Fibroblast of lung (primary cell): ENCODE data around the gene ZNF532. TPM values are rescaled to one million over a fixed set of nuclear protein-coding genes. Genes with fewer than 3 reads are reported as not detected.
A peak's percentile ranks its signal among the peaks of the same experiment; 100 is the strongest.

ENCODE experiments used
- DNase-seq, 2 donors: peaks; one replicate each; pipeline versions ENCODE4 v3.0.0 to v3.0.0-alpha.2; 2010; ENCODE audit warnings: low read depth in 2 of 2
- H2AFZ ChIP-seq: 2 replicates; pipeline ENCODE4 v1.5.1; 2012; ENCODE audit warnings: low read length, control low read depth, inconsistent platforms
- H3K27ac ChIP-seq: 2 replicates; pipeline ENCODE4 v1.5.1; 2011; ENCODE audit warnings: low read length, control low read depth; ENCODE audit not compliant: insufficient read depth
- H3K27me3 ChIP-seq: 2 replicates; pipeline ENCODE4 v1.5.1; 2011; ENCODE audit warnings: mild to moderate bottlenecking, low read length; ENCODE audit not compliant: control insufficient read depth, insufficient read depth
- H3K36me3 ChIP-seq: 2 replicates; pipeline ENCODE4 v1.5.1; 2011; ENCODE audit warnings: low read length; ENCODE audit not compliant: control insufficient read depth, insufficient read depth
- H3K4me1 ChIP-seq: 2 replicates; pipeline ENCODE4 v1.5.1; 2011; ENCODE audit warnings: low read length; ENCODE audit not compliant: control insufficient read depth, insufficient read depth; ENCODE audit errors: extremely low read depth
- H3K4me2 ChIP-seq: 2 replicates; pipeline ENCODE4 v1.5.1; 2011; ENCODE audit warnings: low read length, control low read depth; ENCODE audit not compliant: insufficient read depth; ENCODE audit errors: extremely low read depth
- H3K4me3 ChIP-seq, 4 experiments: fragments of 200-600 bp in 1 of 4; sonication (generic) in 1 of 4; replicated peaks in 1 of 4; 2 replicates each; pipeline ENCODE4 v1.5.1; 2011 to 2016; ENCODE audit warnings: low read length in 4 of 4, low read depth in 3 of 4, mild to moderate bottlenecking in 3 of 4, control low read depth in 2 of 4, inconsistent platforms in 1 of 4, mixed read lengths in 1 of 4; ENCODE audit not compliant: insufficient read depth in 1 of 4; ENCODE audit errors: control extremely low read depth in 1 of 4
- H3K79me2 ChIP-seq: 2 replicates; pipeline ENCODE4 v1.5.1; 2012; ENCODE audit warnings: mild to moderate bottlenecking, low read length, inconsistent platforms; ENCODE audit not compliant: control insufficient read depth, insufficient read depth
- H3K9ac ChIP-seq: 2 replicates; pipeline ENCODE4 v1.5.1; 2011; ENCODE audit warnings: mild to moderate bottlenecking, low read length, control low read depth; ENCODE audit not compliant: insufficient read depth
- H3K9me3 ChIP-seq: 2 replicates; pipeline ENCODE4 v1.5.1; 2012; ENCODE audit warnings: low read depth, low read length; ENCODE audit not compliant: control insufficient read depth, insufficient read depth
- H4K20me1 ChIP-seq: 2 replicates; pipeline ENCODE4 v1.5.1; 2011; ENCODE audit warnings: low read length; ENCODE audit not compliant: control insufficient read depth, insufficient read depth; ENCODE audit errors: extremely low read depth
- EZH2 ChIP-seq: IDR thresholded peaks from 2 replicates; pipeline ENCODE4 v1.5.1; 2012; ENCODE audit warnings: low read length, control low read depth, mild to moderate bottlenecking; ENCODE audit errors: missing control alignments
- polyA plus RNA-seq, 2 donors: library from polyadenylated mRNA; depleted of rRNA in 1 of 2; stranded (reverse) in 1 of 2; unstranded in 1 of 2; fragments of >200 nt; gene quantifications; 2 replicates each; pipeline ENCODE4 v1.2.1, GENCODE V29; 2011 to 2012; ENCODE audit warnings: missing spikeins in 1 of 2
- total RNA-seq: library from RNA; depleted of rRNA; stranded (reverse); fragments of >200 nt; gene quantifications from 2 replicates; pipeline ENCODE4 v1.2.1, GENCODE V29; 2014
- TF ChIP-seq, protein P1 (sequence below), 2 donors: IDR thresholded peaks in 1 of 2; conservative IDR thresholded peaks in 1 of 2; 1 replicate in 1 of 2; 2 replicates in 1 of 2; pipeline ENCODE4 v1.5.1; 2011 to 2012; ENCODE audit warnings: low read length in 2 of 2, control low read depth in 1 of 2, inconsistent platforms in 1 of 2, low read depth in 1 of 2, mild to moderate bottlenecking in 1 of 2

The ZNF532 gene
- total and polyA plus RNA-seq, 2 donors (not counting 1 experiment from before 2014, with no cell fraction given): 57.3 to 64.6 TPM

GRCh38 chr18:58860747-58861231, 3.9 kb upstream of the ZNF532 start:
- Histone ChIP-seq H3K27ac (no peak overlapping the region), H3K4me2 (peak overlapping the region; percentile 32)

GRCh38 chr18:58861353-58861752, 3.3 kb upstream of the ZNF532 start:
- TF ChIP-seq, protein P1, sequence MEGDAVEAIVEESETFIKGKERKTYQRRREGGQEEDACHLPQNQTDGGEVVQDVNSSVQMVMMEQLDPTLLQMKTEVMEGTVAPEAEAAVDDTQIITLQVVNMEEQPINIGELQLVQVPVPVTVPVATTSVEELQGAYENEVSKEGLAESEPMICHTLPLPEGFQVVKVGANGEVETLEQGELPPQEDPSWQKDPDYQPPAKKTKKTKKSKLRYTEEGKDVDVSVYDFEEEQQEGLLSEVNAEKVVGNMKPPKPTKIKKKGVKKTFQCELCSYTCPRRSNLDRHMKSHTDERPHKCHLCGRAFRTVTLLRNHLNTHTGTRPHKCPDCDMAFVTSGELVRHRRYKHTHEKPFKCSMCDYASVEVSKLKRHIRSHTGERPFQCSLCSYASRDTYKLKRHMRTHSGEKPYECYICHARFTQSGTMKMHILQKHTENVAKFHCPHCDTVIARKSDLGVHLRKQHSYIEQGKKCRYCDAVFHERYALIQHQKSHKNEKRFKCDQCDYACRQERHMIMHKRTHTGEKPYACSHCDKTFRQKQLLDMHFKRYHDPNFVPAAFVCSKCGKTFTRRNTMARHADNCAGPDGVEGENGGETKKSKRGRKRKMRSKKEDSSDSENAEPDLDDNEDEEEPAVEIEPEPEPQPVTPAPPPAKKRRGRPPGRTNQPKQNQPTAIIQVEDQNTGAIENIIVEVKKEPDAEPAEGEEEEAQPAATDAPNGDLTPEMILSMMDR (conservative IDR thresholded peaks at IDR 0.05 in 1 of 2, IDR thresholded peaks at IDR 0.05 in 1 of 2; ENCODE audit: low read depth in 1 of 2, low read length in 2 of 2): no peak
- TF ChIP-seq EZH2: no peak
- Histone ChIP-seq H3K27me3 (no peaks in the 10 kb centered on the region), H3K4me3 (no peak overlapping the region), H4K20me1 (no peaks in the 10 kb centered on the region), H3K27ac (no peak overlapping the region), H3K4me1 (peaks cover 20% of the 10 kb centered on the region), H3K9me3 (no peaks in the 10 kb centered on the region), H3K9ac (no peak overlapping the region), H3K79me2 (peaks cover 22% of the 10 kb centered on the region), H3K4me2 (no peak overlapping the region), H2AFZ (no peak overlapping the region), H3K36me3 (no peaks in the 10 kb centered on the region)
- no peak for DNase-seq

More at GRCh38 chr18:58860747-58861231, 3.9 kb upstream of the ZNF532 start:
- no peak overlapping the region for H2AFZ ChIP-seq
- H3K9me3 ChIP-seq: no peaks in the 10 kb centered on the region
- no peaks in the 10 kb centered on the region for H4K20me1 ChIP-seq
- DNase-seq: peak in 1 of 2 donors; percentile 31
- TF ChIP-seq, protein P1 (conservative IDR thresholded peaks at IDR 0.05 in 1 of 2, IDR thresholded peaks at IDR 0.05 in 1 of 2; ENCODE audit: low read depth in 1 of 2, low read length in 2 of 2): no peak
- no peak for TF ChIP-seq EZH2
- H3K4me3 ChIP-seq: no peak overlapping the region
- H3K4me1 ChIP-seq: peaks cover 20% of the 10 kb centered on the region
- H3K79me2 ChIP-seq: peaks cover 18% of the 10 kb centered on the region
- H3K36me3 ChIP-seq: no peaks in the 10 kb centered on the region
- H3K9ac ChIP-seq: no peak overlapping the region
- H3K27me3 ChIP-seq: no peaks in the 10 kb centered on the region

GRCh38 chr18:58861861-58862301, 2.8 kb upstream of the ZNF532 start:
- Histone ChIP-seq H3K27ac (no peak overlapping the region), H3K79me2 (peaks cover 26% of the 10 kb centered on the region), H3K4me1 (peaks cover 20% of the 10 kb centered on the region), H3K4me3 (no peak overlapping the region), H2AFZ (no peak overlapping the region), H4K20me1 (no peaks in the 10 kb centered on the region), H3K9me3 (no peaks in the 10 kb centered on the region), H3K4me2 (no peak overlapping the region), H3K27me3 (no peaks in the 10 kb centered on the region), H3K36me3 (no peaks in the 10 kb centered on the region), H3K9ac (no peak overlapping the region)
- DNase-seq: no peak
- no peak for TF ChIP-seq EZH2
- TF ChIP-seq, protein P1 (conservative IDR thresholded peaks at IDR 0.05 in 1 of 2, IDR thresholded peaks at IDR 0.05 in 1 of 2; ENCODE audit: low read depth in 1 of 2, low read length in 2 of 2): no peak
